Tibial nerve (tissue), 4 donors: Measurements from ENCODE around the gene RMP24.

ENCODE experiments used
- EP300 ChIP-seq, 2 donors: sonication (generic); formaldehyde crosslinking; IDR thresholded peaks; one replicate each; pipeline ENCODE4 v1.6.1; 2017; ENCODE audit warnings: antibody characterized with exemption in 2 of 2, mild to moderate bottlenecking in 1 of 2
- TF ChIP-seq, protein P1 (sequence below), 5 experiments: fragments of 200-600 bp in 3 of 5; fragments of 450-650 bp in 2 of 5; sonication (generic) in 3 of 5; IDR thresholded peaks; one replicate each; pipeline ENCODE4 v1.5.1; 2016 to 2019; ENCODE audit warnings: antibody characterized with exemption in 5 of 5, mild to moderate bottlenecking in 3 of 5, moderate library complexity in 2 of 5

DNA sequence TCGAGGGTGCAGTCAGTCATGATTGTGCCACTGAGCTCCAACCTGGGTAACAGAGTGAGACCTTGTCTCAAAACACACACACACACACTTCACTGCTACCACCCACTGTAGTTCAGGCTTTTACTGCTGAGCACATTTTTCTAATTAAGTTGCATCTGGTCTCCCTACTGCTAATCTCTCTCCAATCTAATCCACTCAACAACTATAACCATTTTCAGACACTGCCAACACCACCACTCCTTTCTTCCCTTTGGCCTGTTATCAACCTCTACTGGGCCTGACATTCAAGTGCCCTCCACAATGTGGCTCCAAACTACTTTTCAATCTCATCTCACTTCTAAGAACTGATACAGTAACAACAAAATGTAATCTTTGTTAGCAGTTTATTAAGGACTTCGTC is 44.8 kb downstream of the RMP24 start:
- TF ChIP-seq, protein P1, sequence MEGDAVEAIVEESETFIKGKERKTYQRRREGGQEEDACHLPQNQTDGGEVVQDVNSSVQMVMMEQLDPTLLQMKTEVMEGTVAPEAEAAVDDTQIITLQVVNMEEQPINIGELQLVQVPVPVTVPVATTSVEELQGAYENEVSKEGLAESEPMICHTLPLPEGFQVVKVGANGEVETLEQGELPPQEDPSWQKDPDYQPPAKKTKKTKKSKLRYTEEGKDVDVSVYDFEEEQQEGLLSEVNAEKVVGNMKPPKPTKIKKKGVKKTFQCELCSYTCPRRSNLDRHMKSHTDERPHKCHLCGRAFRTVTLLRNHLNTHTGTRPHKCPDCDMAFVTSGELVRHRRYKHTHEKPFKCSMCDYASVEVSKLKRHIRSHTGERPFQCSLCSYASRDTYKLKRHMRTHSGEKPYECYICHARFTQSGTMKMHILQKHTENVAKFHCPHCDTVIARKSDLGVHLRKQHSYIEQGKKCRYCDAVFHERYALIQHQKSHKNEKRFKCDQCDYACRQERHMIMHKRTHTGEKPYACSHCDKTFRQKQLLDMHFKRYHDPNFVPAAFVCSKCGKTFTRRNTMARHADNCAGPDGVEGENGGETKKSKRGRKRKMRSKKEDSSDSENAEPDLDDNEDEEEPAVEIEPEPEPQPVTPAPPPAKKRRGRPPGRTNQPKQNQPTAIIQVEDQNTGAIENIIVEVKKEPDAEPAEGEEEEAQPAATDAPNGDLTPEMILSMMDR (IDR thresholded peaks at IDR 0.05), result no peak
- TF ChIP-seq EP300 (IDR thresholded peaks at IDR 0.05), result no peak
